ENCODE results near the gene TMEM11.
"Not testable (repeated sequence)": the region's sequence is repeated elsewhere in the genome, so short reads cannot be mapped to it uniquely, and the experiment has no call there.

TMEM11 gene

DNA sequence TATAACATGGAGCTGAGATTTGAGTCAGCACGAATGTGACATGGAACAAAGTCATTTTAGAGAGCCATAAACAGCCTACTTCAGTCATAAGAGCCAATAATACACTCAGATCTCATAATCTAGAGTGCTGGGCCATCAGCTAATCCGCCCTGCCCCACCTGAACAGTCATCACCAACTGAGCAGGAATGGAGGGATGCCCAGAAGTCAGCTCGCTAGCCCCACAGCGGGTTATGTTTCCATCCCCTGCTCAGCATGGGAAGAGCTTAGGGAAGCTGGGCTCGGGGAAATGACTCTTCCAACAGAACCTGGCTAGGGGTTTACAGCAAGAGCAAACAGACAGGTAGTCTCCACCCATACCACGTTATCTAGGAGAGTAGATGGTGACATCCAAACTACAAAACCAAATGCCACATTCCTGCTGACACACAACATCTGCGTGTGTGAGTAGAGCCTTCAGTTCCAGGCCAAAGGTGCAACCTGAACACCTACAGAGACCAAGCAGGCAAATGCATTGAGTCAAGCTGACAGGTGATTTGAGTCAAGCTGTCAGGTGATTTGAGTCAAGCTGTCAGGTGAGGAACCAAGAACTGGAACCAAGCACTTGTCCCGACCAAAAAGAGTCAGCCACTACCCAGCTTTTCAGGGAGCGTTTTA lies 2.0 kb downstream of the TMEM11 start:
- DNase-seq (ENCODE audit: low read depth): no peak

DNA sequence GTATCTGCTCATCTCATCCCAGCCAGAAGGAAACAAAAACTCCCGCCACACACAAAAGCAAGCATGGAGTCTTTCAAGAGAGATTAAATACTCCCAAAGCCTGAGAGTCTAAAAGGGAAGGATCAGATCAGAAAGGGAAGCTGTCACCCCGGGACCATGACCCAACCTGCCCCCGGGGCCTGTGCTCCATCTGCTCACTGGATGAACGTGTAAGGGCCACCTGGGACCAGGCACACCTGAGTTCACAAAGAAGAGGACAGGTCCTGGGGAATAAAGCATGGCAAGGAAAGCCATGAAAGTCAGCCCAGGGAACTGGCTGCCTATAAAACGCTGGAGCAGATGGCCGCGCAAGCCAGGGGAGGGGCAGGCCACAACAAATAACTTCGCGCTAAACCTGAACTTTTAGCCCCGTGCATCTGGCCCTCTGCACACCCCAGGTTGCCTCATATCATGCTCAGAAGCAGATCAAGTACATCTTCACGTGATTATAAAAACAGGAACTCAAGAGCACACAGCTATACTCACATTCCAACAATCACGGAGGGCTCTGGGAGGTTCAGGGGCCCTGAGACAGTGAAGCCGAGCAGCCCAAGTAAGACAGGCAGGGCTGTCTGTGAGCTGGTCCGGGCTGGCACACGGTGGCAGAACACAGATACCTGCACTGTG lies 3.4 kb downstream of the TMEM11 start:
- DNase-seq (ENCODE audit: low read depth): no peak

DNA sequence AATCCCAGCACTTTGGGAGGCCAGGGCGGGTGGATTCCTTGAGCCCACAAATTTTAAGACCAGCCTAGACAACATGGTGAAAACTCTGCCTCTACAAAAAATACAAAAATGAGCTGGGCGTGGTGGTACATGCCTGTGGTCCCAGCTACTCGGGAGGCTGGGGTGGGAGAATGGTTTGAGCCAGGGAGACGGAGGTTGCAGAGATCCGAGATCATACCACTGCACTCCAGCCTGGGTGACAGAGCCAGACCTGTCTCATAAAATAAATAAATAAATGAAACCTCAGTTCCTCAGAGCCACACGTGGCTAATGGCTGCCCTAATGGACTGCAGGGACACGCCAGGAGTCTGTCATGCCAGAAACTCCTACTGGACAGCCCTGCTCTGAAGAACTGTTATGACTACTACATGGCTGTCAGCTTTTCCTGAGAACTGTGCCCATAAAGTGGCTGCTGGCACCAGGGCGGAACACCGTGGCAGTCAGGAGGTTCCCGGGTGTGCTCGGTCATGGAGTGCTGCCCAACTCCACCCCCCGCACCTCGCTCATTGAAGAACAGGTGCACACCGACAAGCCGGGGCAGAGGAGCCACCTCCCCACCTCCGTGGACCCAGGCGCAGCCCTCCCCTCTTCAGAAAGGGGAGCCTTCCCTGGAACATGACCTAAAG lies 4.3 kb downstream of the TMEM11 start:
- no peak for DNase-seq (ENCODE audit: low read depth)

DNA sequence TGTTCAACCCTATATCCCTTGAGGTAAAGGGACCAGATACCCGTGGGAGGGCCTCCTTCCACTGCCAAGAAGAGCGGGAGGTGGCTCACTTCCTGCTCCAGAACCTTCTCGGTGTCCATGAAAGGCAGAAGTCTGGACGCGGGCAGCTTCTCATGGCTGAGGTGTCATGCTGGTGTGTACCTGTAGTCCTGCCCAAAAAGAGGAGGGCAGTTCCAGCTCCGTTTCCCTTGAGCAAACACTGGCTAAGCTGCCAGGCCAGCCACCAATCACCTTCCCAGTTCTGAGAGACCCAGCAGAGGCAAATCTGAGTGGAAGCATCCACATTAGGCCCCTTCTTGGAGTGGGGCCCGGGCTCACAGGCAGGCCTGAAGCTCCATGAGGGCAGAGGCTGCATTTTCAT lies 5.6 kb downstream of the TMEM11 start:
- no peak for DNase-seq (ENCODE audit: low read depth)

DNA sequence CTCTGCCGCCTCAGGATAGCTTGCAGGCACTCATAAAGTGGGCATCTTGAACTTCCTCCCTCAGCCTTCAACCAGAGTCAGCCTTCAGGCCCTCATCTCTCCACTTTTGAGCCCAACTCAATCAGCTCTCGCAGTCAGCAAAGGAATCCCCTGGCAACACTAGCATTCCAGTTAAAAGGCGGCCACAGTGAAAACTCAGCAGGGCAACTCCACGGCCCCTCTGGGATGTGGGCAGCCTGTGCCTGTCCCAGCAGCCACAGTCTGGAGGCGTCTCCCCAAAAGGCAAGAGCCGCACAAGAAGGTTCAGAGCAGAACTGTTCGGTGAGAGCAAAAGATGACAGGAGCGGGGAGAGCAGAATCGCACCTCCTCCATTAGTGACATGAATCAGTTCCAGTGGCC lies 9.0 kb downstream of the TMEM11 start:
- DNase-seq (ENCODE audit: low read depth): no peak

DNA sequence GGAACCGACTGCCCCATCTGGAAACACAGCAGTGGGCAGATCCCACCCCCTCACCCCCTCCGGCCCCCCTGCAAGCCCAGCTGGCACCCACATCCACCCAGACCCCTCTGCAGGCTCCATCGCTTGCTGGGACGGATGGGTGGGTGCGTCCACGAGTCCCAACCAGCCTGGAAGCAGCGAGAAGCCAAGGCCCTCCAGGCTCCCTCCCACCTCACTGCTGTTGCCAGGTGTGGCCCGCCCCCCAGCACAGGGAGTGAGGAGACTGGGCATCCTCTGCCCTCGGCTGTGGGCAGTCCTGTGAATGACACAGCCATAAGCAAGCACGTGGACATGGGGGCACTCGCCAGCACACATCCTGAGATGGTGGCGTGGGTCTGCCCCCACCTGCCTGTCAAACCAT lies 11.4 kb downstream of the TMEM11 start:
- no peak for DNase-seq (ENCODE audit: low read depth)

DNA sequence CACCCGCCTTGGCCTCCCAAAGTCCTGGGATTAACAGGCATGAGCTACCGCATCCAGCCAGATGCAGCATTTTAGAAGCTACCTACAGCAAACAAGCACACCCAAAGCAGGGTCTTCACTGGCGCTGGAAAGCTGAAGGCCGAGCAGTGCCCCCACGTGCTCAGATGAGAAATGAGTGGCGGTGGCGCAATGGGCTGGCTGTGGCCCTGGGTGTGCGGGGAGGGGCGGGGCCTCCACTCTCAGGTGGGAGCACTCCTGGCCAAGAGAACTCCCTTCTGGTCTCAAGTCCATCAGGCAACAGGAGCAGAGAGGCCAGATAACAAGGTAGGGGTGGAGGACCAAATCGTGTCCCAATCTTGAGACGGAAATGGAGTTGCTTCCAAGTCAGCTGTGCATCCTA lies 12.1 kb downstream of the TMEM11 start:
- no peak for DNase-seq (ENCODE audit: low read depth)

DNA sequence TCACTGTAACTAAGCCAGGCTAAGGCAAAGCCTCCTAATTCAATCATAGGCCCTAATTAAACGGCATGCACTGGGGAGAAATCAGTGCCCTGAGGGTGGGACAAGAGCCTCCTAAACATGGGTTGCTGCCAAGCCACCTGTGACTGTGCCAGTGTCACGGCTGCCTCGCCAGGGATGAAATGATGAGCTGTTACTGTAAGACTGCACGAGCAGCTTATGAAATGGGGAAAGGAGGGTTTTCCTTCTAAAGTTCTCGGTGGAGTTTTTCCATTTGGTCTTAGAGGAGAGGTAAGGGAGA lies 12.7 kb downstream of the TMEM11 start:
- DNase-seq (ENCODE audit: low read depth): no peak

DNA sequence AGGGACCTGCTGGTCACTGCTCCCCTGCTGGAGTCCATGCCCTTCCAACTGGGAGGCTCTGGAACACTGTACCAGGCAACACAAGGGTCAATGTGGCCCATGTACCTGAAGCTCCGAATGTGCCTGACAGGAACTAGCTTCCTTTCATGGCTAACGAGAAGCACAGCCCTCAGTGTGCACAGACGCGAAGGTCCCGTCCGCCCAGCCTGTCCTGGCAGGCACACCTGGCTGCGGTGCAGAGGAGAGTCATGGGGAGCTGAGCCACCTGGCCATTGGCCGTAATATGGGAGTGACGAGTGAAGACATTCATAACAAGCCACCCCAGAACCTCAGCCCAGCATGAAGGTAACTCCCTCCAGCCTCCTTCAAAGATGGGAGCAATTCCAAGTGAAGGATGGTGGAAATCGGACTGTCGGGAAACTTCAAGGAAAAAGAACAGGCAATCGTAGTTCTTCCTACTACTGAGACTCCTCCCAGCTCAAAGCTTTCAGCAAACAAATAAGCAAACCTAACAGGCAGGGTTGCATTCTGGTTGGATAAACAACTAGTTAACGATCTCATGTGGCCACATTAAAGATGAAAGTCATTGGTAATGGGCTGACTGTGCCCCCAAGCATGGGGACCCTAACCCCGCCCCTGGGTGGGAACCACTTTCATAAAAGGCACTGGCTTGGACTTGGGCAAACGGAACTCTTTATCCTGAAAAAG lies 13.2 kb downstream of the TMEM11 start:
- no peak for DNase-seq (ENCODE audit: low read depth)

DNA sequence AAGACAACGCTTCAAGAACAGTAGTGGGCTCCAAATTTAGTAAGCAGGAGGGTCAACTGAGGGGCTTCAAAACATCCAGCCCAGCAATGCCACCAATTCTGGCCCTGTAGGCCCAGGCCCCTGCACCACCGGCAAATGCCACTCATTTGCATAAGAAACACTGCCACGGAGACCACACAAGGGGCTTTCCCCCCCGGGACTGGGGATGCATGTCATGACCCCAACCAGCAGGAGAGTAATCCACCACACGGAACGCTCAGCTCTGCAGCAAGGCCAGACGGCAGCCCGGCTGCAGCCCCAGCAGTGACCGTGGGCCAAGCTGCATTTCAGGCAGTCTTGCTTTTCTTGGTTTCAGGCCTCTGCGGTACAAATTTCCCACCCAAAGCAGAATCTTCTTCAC lies 14.1 kb downstream of the TMEM11 start:
- no peak for DNase-seq (ENCODE audit: low read depth)

DNA sequence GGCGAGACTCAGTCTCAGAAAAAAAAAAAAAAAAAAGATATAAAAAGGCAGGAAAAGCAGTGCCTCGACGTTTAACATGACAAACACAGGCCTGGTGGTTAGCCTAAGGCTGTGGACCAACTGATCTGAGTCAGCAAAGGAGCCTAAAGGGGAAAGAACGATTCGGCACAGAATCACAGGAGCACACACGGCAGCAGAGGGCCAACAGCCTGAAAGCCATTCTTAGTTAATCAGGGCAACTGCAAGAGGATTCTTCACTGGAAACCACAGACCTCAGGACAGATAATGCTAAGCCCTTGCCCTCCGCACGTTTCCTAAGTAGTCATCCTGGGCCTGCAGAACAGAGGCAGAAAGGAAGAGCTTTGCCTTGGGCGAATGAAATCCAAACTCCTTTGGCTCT lies 14.7 kb downstream of the TMEM11 start:
- no peak for DNase-seq (ENCODE audit: low read depth)

DNA sequence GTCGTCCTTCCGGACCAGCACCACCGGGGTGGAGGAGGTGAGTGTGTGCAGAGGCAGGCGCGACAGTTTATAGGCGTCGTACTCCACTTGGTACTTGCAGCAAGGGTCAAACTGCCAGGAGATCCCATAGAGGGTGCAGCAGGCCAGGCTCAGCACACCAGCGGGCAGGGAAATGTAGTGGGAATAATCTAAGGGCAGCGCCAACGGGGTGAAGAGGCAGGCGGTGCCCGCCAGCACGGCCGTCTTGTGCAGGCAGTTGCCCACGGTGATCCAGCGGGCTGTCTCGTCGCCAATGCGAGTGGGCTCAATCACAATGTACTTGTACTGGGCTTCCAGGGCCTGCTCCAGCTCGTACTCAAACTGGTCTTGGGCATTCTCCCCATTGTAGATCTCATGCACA lies 15.6 kb downstream of the TMEM11 start:
- no peak for DNase-seq (ENCODE audit: low read depth)

DNA sequence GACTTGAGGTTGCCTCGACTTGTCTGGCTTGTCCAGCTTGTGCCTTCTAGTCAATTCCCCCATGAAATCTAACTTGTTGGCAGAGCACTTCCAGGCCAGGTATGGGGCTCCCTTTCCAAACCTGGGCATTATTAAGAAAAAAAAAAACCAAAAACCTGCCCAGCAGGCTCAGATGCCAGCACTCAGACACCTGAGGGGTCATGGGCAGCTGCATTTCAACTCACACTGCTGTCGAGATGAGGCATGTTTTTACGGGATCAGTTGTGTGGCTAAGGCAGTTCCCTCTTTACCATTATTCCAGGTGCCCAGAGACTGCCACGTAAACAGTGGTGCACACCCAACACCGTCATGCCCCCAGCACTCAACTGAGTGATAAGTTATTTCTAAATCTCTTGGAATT lies 17.8 kb downstream of the TMEM11 start:
- DNase-seq (ENCODE audit: low read depth): no peak

DNA sequence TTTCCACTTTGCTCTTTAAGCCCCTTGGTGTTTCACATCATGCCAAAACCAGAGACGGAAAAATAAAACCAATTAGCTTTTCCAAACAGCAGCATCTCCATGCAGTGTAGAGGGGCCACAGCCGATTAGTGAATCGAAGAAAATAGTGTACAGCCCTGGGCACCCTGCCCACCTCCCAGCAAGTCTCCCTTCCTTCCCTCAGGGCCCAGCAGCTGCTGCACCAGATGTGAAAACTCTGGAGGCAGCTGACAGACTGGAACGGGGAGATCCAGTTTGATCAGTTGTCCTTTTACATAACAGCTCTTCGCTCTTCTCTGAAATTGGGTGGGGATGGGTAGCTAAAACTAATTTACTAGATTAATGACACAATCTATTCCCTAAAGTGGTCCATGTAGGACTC lies 19.3 kb downstream of the TMEM11 start:
- DNase-seq (ENCODE audit: low read depth): no peak

DNA sequence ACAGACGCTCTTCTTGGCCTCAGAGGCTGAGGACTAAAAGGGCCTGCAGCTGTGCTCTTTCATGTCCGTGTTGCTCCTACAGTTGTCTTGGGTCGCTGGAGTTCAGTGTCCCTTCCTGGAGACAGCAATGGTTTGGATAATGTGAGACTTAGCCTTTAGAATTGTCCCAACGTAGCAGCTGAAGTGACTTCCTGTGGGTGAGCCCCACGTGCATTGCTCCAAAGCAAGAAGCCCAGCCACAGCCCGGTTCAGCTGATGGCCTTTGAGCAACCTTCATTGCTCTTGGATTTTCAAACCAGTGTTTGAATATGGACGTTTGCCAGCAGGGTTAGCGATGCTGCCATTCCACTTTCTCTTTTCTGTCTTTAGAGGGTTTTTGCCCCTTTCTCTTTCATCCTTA lies 19.7 kb downstream of the TMEM11 start:
- no peak for DNase-seq (ENCODE audit: low read depth)

DNA sequence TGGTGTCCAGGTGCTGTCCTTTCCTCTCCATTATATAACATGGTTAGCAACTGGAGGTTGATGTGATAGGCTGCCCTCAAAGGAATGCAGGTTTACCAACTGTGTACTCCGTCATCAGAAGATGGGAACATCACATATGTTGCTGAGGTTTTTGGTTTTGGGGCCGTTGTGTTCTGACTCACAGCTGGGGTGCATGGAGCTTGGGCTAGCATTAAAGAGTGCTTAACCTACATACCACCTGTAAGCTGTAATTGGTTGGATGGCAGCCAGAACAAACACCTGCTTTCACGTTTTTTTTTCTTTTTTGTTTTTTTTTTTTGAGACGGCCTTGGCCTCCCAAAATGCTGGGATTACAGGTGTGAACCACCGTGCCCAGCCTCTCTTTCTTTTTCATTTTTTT lies 20.9 kb downstream of the TMEM11 start:
- DNase-seq (ENCODE audit: low read depth): no peak

DNA sequence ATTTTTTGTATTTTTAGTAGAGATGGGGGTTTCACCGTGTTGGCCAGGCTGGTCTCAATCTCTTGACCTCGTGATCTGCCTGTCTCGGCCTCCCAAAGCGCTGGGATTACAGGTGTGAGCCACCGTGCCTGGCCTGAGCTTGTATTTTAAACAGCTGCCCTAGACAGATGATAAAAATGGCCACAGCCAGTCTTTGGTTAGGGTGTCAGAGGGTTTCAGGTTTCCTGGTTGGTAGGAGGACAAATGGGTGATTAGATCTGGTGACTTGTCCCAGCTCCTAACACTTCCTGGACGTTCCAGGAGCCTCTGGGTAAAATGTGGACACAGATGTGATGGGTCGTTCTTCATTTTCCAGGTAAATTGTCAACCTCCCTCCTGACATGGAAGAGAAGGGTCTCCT lies 21.5 kb downstream of the TMEM11 start:
- not testable (repeated sequence) for DNase-seq (ENCODE audit: low read depth)

DNA sequence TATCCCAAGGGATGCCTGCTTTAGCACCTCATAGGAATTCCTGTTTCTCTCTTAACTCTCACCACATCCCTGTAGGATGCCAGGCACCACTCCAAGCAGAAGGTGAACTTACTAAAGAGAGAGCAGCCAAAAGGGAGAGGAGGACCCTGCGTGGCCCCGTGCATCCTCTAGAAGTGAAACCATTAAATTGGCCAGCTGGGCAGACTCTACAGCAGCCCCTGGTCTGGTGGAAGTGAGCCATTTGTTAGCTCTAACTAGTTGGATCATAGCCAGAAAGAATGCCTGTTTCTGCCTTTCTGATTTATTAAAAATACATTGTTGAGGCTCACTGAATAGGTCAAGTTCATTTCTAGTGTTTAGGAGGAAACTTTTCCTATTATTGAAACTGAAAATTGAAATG lies 22.3 kb downstream of the TMEM11 start:
- no peak for DNase-seq (ENCODE audit: low read depth)

DNA sequence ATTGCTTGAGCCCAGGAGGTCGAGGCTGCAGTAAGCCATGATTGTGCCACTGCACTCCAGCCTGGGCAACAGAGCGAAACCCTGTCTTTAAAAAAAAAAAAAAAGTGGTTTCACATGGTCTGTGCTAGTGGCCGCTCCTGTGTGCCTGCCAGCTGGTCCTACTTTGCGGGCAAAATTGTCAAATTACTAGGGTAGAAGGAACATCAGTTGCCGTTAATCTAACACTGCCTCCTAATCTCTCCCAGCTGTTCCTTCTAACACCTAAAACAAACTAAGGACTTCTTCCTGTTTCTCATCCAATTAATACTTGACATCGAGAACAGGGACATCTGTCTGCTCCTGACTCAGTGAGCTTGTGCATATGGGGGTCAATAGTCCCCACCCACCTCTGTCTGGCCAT lies 23.9 kb downstream of the TMEM11 start:
- no peak for DNase-seq (ENCODE audit: low read depth)

DNA sequence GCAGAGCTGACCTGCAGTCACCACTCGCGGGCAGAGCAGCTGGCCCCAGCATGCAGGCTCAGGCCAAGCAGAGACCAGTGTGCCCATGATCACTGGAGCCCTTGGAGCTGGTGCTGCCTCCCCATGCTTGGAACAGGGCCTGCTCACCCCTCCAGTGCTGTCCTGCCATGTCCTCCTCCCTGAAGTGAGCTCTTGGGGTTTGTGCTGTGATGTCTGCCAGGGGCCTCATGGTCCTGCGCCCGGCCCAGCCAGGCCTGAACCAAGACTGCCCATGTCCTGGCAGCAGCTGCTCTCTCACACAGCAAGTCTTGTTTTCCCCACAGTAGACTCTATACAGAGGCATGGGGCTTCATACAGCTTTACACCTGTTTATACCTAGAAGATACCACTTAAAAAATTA lies 24.6 kb downstream of the TMEM11 start:
- no peak for DNase-seq (ENCODE audit: low read depth)

DNA sequence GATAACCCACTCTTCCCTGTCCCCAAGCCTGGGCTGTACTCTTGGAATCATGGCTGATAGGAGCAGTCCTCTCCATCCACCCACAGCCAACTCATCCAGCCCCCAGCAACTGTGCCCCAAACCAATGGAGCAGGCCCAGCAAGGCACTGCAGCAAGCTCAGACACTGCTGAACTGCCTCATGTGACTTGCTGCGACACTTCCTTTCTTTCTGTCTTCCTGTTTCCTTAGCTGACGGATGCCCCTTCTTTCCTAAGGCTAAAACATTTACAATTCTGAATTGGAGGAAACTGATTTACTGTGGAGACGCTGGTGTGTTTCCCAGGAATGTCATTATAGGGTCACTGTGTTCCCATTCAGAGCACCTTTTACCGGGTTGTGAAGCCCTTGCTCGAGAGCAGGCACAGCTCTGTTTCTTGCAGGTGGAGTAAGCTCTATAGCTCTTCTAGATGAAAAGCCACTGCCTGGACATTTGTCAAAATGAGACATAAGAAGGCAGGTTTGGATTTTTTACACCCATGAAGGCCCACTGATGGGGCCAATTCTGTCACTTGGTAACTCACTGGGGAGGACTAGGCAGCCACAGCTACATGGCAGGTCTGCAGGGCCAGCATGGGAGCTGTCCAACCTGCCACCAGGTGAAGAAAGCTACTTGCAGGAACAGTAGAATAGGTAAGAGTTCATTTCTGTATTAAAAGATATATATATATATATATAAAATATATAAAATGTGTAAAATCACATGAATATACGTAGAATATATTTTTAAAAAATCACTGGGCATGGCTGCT lies 27.4 kb downstream of the TMEM11 start:
- DNase-seq (ENCODE audit: low read depth): no peak

DNA sequence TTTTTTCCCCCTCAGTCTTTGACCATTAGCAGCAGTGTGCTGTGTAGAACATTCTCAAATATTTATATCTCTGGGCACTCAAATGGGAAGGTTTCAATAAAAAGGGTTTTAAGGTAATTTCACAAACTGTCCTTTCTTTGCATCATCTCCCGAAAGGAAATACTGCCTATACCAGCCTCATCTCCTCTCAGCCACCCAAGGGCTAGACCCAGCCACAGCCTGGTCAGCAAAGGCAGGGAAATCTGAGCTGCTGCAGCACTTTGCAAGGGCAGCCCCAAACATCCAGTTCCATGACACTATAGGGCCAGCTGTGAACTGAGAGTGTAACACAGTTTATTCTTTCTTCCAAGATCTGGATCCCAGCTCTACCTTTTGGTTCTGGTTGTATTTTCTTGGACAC lies 28.9 kb downstream of the TMEM11 start:
- DNase-seq (ENCODE audit: low read depth): no peak

DNA sequence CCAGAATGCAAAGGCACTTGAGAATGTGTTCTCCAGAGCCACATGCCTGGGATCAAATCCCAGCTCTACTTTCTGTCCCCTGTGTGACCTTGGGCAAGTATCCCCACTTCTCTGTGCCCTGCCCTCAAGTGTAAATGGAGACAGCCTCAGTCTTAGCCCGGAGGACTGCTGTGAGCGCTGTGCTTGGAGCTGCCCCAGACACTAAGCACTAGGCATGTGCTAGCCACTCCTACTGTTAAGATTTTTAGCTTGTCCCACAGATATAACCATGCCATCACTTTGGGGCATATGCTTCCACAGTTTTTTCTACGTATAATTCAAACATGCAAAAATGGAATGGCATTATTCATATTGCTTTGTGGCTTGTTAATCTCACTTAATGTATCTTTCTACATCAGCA lies 29.4 kb downstream of the TMEM11 start:
- no peak for DNase-seq (ENCODE audit: low read depth)
